SK-N-MC (cell line): ENCODE data around the gene COL18A1.

Source experiments
- EZH2 ChIP-seq: fragments of 200-600 bp; sonication (generic); IDR thresholded peaks from one replicate; pipeline ENCODE4 v1.6.1; 2017; ENCODE audit warnings: antibody characterized with exemption
- POLR2AphosphoS5 ChIP-seq: IDR thresholded peaks from 2 replicates; pipeline ENCODE4 v1.6.1; 2012; ENCODE audit warnings: mild to moderate bottlenecking, low read depth, low read length, borderline replicate concordance

- TF ChIP-seq EZH2 (no peak), POLR2AphosphoS5 (no peak)
Measured at GRCh38 chr21:45365608-45366241, 39.2 kb upstream of the COL18A1 start.
